Right lobe of liver (tissue), 4 donors: ENCODE results near the gene NT5DC1.

ENCODE experiments used
- POLR2A ChIP-seq: fragments of 450-650 bp; IDR thresholded peaks from one replicate; pipeline ENCODE4 v1.6.1; 2017; ENCODE audit warnings: antibody characterized with exemption, mild to moderate bottlenecking
- TF ChIP-seq, protein P1 (sequence below), 4 donors: fragments of 200-600 bp in 3 of 4; fragments of 450-650 bp in 1 of 4; IDR thresholded peaks; one replicate each; pipeline versions ENCODE4 v1.5.1 to v1.8.0; 2016 to 2022; ENCODE audit warnings: antibody characterized with exemption in 4 of 4, mild to moderate bottlenecking in 2 of 4
- donor health status: DM: no; HTN: no; CAD: no.
- donor health status: DM: no; HTN: no; CAD: no.
- donor health status: DM: no; HTN: yes; CAD: no.

- TF ChIP-seq, protein P1, sequence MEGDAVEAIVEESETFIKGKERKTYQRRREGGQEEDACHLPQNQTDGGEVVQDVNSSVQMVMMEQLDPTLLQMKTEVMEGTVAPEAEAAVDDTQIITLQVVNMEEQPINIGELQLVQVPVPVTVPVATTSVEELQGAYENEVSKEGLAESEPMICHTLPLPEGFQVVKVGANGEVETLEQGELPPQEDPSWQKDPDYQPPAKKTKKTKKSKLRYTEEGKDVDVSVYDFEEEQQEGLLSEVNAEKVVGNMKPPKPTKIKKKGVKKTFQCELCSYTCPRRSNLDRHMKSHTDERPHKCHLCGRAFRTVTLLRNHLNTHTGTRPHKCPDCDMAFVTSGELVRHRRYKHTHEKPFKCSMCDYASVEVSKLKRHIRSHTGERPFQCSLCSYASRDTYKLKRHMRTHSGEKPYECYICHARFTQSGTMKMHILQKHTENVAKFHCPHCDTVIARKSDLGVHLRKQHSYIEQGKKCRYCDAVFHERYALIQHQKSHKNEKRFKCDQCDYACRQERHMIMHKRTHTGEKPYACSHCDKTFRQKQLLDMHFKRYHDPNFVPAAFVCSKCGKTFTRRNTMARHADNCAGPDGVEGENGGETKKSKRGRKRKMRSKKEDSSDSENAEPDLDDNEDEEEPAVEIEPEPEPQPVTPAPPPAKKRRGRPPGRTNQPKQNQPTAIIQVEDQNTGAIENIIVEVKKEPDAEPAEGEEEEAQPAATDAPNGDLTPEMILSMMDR (IDR thresholded peaks at IDR 0.05): no peak
- TF ChIP-seq POLR2A: no peak
Observed at GRCh38 chr6:116283191-116283590, 182.5 kb downstream of the NT5DC1 start.
